CD14-positive monocyte (primary cell): Measurements from ENCODE around the gene GRM8. TPM values are rescaled to one million over a fixed set of nuclear protein-coding genes. Genes with fewer than 3 reads are reported as not detected.

ENCODE experiments used
- DNase-seq, 3 donors: peaks; one replicate each; pipeline ENCODE4 v3.0.0-alpha.2; 2011 to 2022
- H2AFZ ChIP-seq: 2 replicates; pipeline ENCODE4 v1.6.0; 2012; ENCODE audit warnings: mild to moderate bottlenecking, low read depth, low read length, inconsistent platforms; ENCODE audit not compliant: insufficient read depth, poor library complexity, severe bottlenecking
- H3K27ac ChIP-seq, 2 donors: 1 replicate in 1 of 2; 2 replicates in 1 of 2; pipeline ENCODE4 v1.5.1; 2012 to 2013; ENCODE audit warnings: low read length in 2 of 2, control low read depth in 1 of 2, inconsistent platforms in 1 of 2, low read depth in 1 of 2, mild to moderate bottlenecking in 1 of 2
- H3K27me3 ChIP-seq, 2 donors: one replicate each; pipeline versions ENCODE4 v1.6.0 to v1.6.1; 2011 to 2013; ENCODE audit warnings: low read length in 2 of 2; ENCODE audit not compliant: control insufficient read depth in 2 of 2, insufficient read depth in 2 of 2
- H3K36me3 ChIP-seq, 2 donors: replicated peaks in 1 of 2; 1 replicate in 1 of 2; 2 replicates in 1 of 2; pipeline versions ENCODE4 v1.5.1 to v1.6.1; 2012 to 2013; ENCODE audit warnings: low read length in 2 of 2, control low read depth in 1 of 2, inconsistent platforms in 1 of 2, mild to moderate bottlenecking in 1 of 2; ENCODE audit not compliant: insufficient read depth in 2 of 2, control insufficient read depth in 1 of 2
- H3K4me1 ChIP-seq, 2 donors: 1 replicate in 1 of 2; 2 replicates in 1 of 2; pipeline versions ENCODE4 v1.5.1 to v1.6.1; 2012 to 2013; ENCODE audit warnings: low read length in 2 of 2, control low read depth in 1 of 2, inconsistent platforms in 1 of 2, mild to moderate bottlenecking in 1 of 2, moderate library complexity in 1 of 2; ENCODE audit not compliant: insufficient read depth in 2 of 2, control insufficient read depth in 1 of 2
- H3K4me2 ChIP-seq: replicated peaks from 2 replicates; pipeline ENCODE3; 2012; ENCODE audit warnings: low read length, moderate library complexity, mild to moderate bottlenecking; ENCODE audit not compliant: poor library complexity, severe bottlenecking; ENCODE audit errors: extremely low read depth
- H3K4me3 ChIP-seq, 3 experiments: fragments of 200-600 bp in 1 of 3; sonication (generic) in 1 of 3; replicated peaks in 1 of 3; 1 replicate in 2 of 3; 2 replicates in 1 of 3; pipeline ENCODE4 v1.5.1; 2011 to 2013; ENCODE audit warnings: low read length in 3 of 3, mild to moderate bottlenecking in 3 of 3, control low read depth in 2 of 3, low read depth in 2 of 3, inconsistent platforms in 1 of 3, moderate library complexity in 1 of 3
- H3K79me2 ChIP-seq: 2 replicates; pipeline ENCODE4 v1.6.0; 2012; ENCODE audit warnings: mild to moderate bottlenecking, control low read depth, inconsistent platforms, low read length, moderate library complexity; ENCODE audit not compliant: insufficient read depth
- H3K9ac ChIP-seq: 2 replicates; pipeline ENCODE4 v1.6.0; 2017; ENCODE audit warnings: low read length, mild to moderate bottlenecking; ENCODE audit not compliant: insufficient read depth, poor library complexity, severe bottlenecking
- H3K9me3 ChIP-seq, 2 donors: replicated peaks in 1 of 2; 1 replicate in 1 of 2; 2 replicates in 1 of 2; pipeline versions ENCODE4 v1.5.1 to v1.6.1; 2012 to 2013; ENCODE audit warnings: low read length in 2 of 2, control low read depth in 1 of 2; ENCODE audit not compliant: control insufficient read depth in 1 of 2, insufficient read depth in 1 of 2
- H4K20me1 ChIP-seq: 2 replicates; pipeline ENCODE4 v1.6.0; 2012; ENCODE audit warnings: mild to moderate bottlenecking, low read length, control low read depth, moderate library complexity; ENCODE audit not compliant: insufficient read depth
- H3K27ac Mint-ChIP-seq, 7 donors: one replicate each; pipeline ENCODE4 v1.8.0; 2020; ENCODE audit warnings: mild to moderate bottlenecking in 7 of 7, mixed read lengths in 7 of 7, moderate library complexity in 6 of 7, inconsistent platforms in 2 of 7
- H3K27me3 Mint-ChIP-seq, 3 donors: one replicate each; pipeline ENCODE4 v1.8.0; 2021 to 2022; ENCODE audit warnings: low read depth in 3 of 3, mild to moderate bottlenecking in 3 of 3, mixed read lengths in 3 of 3, moderate library complexity in 3 of 3, inconsistent platforms in 1 of 3
- H3K36me3 Mint-ChIP-seq, 2 donors: one replicate each; pipeline ENCODE4 v1.8.0; 2020; ENCODE audit warnings: mixed read lengths in 2 of 2, inconsistent platforms in 1 of 2, mild to moderate bottlenecking in 1 of 2
- H3K4me1 Mint-ChIP-seq: one replicate; pipeline ENCODE4 v1.8.0; 2020; ENCODE audit warnings: mild to moderate bottlenecking, mixed read lengths
- H3K4me3 Mint-ChIP-seq, 2 donors: one replicate each; pipeline ENCODE4 v1.8.0; 2020; ENCODE audit warnings: mild to moderate bottlenecking in 2 of 2, mixed read lengths in 2 of 2, moderate library complexity in 1 of 2
- H3K9me3 Mint-ChIP-seq, 7 donors: one replicate each; pipeline ENCODE4 v1.8.0; 2020 to 2022; ENCODE audit warnings: mixed read lengths in 7 of 7, mild to moderate bottlenecking in 6 of 7, moderate library complexity in 6 of 7, inconsistent platforms in 2 of 7
- WGBS: methylation state at CpG from one replicate; pipeline ENCODE4 v1.1.5; 2013; ENCODE audit warnings: missing lambda C conversion rate; ENCODE audit not compliant: insufficient coverage; 5-methylcytosine and 5-hydroxymethylcytosine counted together
- intact Hi-C, 2 donors: fragments of 100-400 bp; cut with micrococcal nuclease; formaldehyde crosslinking; loops; one replicate each; pipeline versions ENCODE4 v1.15.0 to v1.15.1; 2023
- polyA plus RNA-seq, 3 donors: library from polyadenylated mRNA; depleted of rRNA in 1 of 3; unstranded in 2 of 3; stranded (reverse) in 1 of 3; fragments of 300-500 nt in 2 of 3; fragments of >200 nt in 1 of 3; fragmentation: Illumina TruSeq in 2 of 3; gene quantifications; 1 replicate in 2 of 3; 2 replicates in 1 of 3; pipeline ENCODE4 v1.2.3, GENCODE V29; 2012 to 2021
- TF ChIP-seq, protein P1 (sequence below): fragments of 200-600 bp; IDR thresholded peaks from one replicate; pipeline ENCODE4 v1.8.0; 2022; ENCODE audit warnings: antibody characterized with exemption, mild to moderate bottlenecking

Gene GRM8
- polyA plus RNA-seq, 3 donors = not detected

GRCh38 chr7:127158659-127159058 is 94.1 kb downstream of the GRM8 start:
- Histone ChIP-seq H3K27me3 (no peaks in the 10 kb centered on the region), H4K20me1 (no peaks in the 10 kb centered on the region), H3K9ac (no peak overlapping the region), H2AFZ (no peak overlapping the region), H3K4me1 (no peaks in the 10 kb centered on the region), H3K9me3 (peaks cover 0 to 2% of the 10 kb centered on the region in 2 donors), H3K36me3 (no peaks in the 10 kb centered on the region), H3K27ac (no peak overlapping the region), H3K4me3 (no peak overlapping the region), H3K4me2 (no peak overlapping the region), H3K79me2 (no peaks in the 10 kb centered on the region)
- intact Hi-C loops = no loop called here
- Mint-ChIP-seq H3K27me3 (peaks cover 0 to 2% (median 0%) of the 10 kb centered on the region in 3 donors), H3K4me1 (no peaks in the 10 kb centered on the region), H3K36me3 (no peaks in the 10 kb centered on the region), H3K9me3 (peaks cover 0 to 5% (median 0%) of the 10 kb centered on the region in 7 donors), H3K4me3 (no peak overlapping the region), H3K27ac (no peak overlapping the region)
- no peak for DNase-seq
- TF ChIP-seq, protein P1, sequence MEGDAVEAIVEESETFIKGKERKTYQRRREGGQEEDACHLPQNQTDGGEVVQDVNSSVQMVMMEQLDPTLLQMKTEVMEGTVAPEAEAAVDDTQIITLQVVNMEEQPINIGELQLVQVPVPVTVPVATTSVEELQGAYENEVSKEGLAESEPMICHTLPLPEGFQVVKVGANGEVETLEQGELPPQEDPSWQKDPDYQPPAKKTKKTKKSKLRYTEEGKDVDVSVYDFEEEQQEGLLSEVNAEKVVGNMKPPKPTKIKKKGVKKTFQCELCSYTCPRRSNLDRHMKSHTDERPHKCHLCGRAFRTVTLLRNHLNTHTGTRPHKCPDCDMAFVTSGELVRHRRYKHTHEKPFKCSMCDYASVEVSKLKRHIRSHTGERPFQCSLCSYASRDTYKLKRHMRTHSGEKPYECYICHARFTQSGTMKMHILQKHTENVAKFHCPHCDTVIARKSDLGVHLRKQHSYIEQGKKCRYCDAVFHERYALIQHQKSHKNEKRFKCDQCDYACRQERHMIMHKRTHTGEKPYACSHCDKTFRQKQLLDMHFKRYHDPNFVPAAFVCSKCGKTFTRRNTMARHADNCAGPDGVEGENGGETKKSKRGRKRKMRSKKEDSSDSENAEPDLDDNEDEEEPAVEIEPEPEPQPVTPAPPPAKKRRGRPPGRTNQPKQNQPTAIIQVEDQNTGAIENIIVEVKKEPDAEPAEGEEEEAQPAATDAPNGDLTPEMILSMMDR = peak; percentile 12
- WGBS = no CpG with 5 or more reads among the region's 3 CpGs

GRCh38 chr7:127154958-127155357 is 97.8 kb downstream of the GRM8 start:
- peaks cover 0 to 6% (median 2%) of the 10 kb centered on the region in 7 donors for H3K9me3 Mint-ChIP-seq
- H3K79me2 ChIP-seq = no peaks in the 10 kb centered on the region
- intact Hi-C loops = no loop called here

More at GRCh38 chr7:127154958-127155357, 97.8 kb downstream of the GRM8 start:
- Histone ChIP-seq H3K9me3 (peaks cover 0 to 2% of the 10 kb centered on the region in 2 donors), H3K9ac (no peak overlapping the region), H2AFZ (no peak overlapping the region), H3K27ac (no peak overlapping the region), H3K27me3 (no peaks in the 10 kb centered on the region), H3K36me3 (no peaks in the 10 kb centered on the region), H3K4me1 (no peaks in the 10 kb centered on the region), H3K4me2 (no peak overlapping the region), H4K20me1 (no peaks in the 10 kb centered on the region), H3K4me3 (no peak overlapping the region)
- Mint-ChIP-seq H3K27me3 (peaks cover 0 to 2% (median 2%) of the 10 kb centered on the region in 3 donors), H3K27ac (no peak overlapping the region), H3K4me1 (no peaks in the 10 kb centered on the region), H3K36me3 (no peaks in the 10 kb centered on the region), H3K4me3 (no peak overlapping the region)
- no peak for DNase-seq
- TF ChIP-seq, protein P1 = no peak
- WGBS = 67% methylated on average over 1 of the region's 4 CpGs
